Measurements from ENCODE around the gene NKTR. TPM values are rescaled to one million over a fixed set of nuclear protein-coding genes. Genes with fewer than 3 reads are reported as not detected.
"Not testable (repeated sequence)": the region's sequence is repeated elsewhere in the genome, so short reads cannot be mapped to it uniquely, and the experiment has no call there.

The NKTR gene
- total RNA-seq, 4 donors from 2014 or later, result 47.7 to 328 (median 66.8) TPM

DNA sequence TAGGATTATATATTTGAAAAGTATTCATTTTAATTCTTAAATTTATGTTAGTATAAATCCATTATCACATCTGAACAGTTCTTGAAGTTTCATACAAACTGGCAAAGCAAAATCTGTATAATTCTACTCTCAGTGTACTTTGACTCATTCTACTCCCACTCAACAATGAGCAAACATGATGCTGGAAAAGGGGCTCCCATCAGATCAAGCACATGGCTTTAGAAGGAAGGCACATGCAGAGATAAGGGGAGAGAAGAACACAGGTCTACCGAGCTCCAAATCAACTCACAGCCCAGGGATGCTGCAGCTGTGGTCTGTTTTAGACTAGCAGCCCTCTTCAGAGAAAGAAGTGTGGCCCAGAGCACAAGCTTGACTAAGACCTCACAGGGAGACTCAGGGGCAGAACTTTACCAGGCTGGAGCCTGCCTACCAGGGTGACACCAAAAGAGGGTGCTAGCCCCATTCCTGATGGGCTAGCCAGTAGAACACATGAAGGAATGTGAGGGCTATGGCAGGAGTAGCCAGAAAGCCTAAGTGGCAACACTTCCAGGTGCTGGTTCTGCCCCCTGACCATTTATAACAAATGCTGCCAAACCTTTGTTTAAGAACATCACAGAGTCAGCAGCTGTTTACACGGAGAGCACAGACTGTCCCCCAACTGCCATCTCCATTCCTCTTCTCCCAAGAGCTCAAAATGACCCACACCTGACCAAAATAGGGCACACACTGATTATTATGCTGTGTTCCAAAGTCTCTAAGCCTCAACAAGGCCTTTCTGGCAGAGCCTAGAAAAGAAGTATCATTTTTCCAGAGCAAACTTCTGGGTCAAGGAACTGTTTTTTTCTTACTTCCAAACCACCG is 38.2 kb upstream of the NKTR start:
- WGBS, result 79% methylated on average over 3 of the region's 3 CpGs
- DNase-seq (ENCODE audit: low spot score in 2 of 2), result no peak
- Histone ChIP-seq H3K36me3 (peaks cover 82% of the 10 kb centered on the region), H3K9me3 (no peaks in the 10 kb centered on the region), H3K4me3 (no peak overlapping the region), H3K27ac (no peak overlapping the region), H3K27me3 (no peaks in the 10 kb centered on the region), H3K4me1 (no peaks in the 10 kb centered on the region)
- TF ChIP-seq, protein P1, sequence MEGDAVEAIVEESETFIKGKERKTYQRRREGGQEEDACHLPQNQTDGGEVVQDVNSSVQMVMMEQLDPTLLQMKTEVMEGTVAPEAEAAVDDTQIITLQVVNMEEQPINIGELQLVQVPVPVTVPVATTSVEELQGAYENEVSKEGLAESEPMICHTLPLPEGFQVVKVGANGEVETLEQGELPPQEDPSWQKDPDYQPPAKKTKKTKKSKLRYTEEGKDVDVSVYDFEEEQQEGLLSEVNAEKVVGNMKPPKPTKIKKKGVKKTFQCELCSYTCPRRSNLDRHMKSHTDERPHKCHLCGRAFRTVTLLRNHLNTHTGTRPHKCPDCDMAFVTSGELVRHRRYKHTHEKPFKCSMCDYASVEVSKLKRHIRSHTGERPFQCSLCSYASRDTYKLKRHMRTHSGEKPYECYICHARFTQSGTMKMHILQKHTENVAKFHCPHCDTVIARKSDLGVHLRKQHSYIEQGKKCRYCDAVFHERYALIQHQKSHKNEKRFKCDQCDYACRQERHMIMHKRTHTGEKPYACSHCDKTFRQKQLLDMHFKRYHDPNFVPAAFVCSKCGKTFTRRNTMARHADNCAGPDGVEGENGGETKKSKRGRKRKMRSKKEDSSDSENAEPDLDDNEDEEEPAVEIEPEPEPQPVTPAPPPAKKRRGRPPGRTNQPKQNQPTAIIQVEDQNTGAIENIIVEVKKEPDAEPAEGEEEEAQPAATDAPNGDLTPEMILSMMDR (IDR thresholded peaks at IDR 0.05), result no peak
- TF ChIP-seq POLR2A (IDR thresholded peaks at IDR 0.05), result no peak

DNA sequence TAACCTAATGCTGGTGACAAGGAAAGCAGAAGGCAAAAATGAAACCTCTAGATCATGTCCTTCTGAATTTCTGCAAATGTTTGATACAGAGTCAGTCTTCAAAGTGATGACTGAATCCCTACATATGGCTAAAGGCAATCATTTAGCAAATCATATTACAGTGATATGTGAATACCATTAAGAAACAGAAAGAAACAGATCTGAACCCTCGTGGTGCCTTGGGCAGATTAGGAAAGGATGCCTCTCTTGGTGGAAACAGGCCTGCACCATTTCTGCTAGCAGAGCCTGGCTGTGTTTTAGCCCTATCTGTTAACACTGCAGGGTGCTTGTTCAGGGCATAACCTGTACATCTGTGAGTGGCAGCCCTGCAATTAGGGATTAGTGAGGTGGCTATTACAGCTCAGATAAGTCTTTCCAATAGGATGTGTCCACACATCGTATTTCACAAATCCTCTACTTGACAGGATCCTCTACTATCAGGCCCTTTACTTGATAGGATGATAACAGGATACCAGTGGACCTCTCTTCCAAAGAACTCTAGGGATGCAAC is 30.8 kb upstream of the NKTR start:
- Histone ChIP-seq H3K36me3 (peaks cover 43% of the 10 kb centered on the region), H3K4me1 (no peaks in the 10 kb centered on the region), H3K4me3 (no peak overlapping the region), H3K27ac (no peak overlapping the region), H3K9me3 (no peaks in the 10 kb centered on the region), H3K27me3 (no peaks in the 10 kb centered on the region)
- no peak for DNase-seq (ENCODE audit: low spot score in 2 of 2)
- WGBS, result 79% methylated on average over 2 of the region's 2 CpGs
- TF ChIP-seq POLR2A (IDR thresholded peaks at IDR 0.05), result no peak
- TF ChIP-seq POLR2AphosphoS5 (IDR thresholded peaks at IDR 0.05), result no peak
- TF ChIP-seq, protein P1 (IDR thresholded peaks at IDR 0.05), result no peak
- TF ChIP-seq EP300 (IDR thresholded peaks at IDR 0.05), result no peak

DNA sequence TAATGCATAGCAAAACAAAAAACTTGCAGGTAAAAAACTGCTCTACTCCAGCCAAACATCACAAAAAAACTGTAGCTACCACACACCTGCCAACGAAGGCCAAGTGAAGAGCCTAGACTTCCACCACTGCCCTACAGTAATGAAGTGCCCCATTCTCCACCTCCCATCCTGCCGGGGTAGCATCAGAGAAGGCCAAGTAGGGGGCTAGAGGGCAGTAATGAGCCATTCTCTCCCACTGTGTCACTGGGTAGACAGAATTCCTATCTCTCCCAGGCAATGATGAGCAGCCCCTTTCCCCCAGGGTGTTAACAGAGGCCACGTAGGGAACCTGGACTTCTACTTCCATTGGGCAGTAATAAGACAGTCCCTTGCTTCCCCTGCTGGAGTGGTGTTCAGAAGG is 28.2 kb upstream of the NKTR start:
- Histone ChIP-seq H3K27ac (no peak overlapping the region), H3K27me3 (no peaks in the 10 kb centered on the region), H3K4me1 (no peaks in the 10 kb centered on the region), H3K36me3 (peaks cover 25% of the 10 kb centered on the region), H3K9me3 (peaks cover 3% of the 10 kb centered on the region), H3K4me3 (no peak overlapping the region)
- DNase-seq (ENCODE audit: low spot score in 2 of 2), result no peak
- WGBS, result 67% methylated on average over 3 of the region's 3 CpGs
- TF ChIP-seq POLR2A (IDR thresholded peaks at IDR 0.05) (no peak), POLR2AphosphoS5 (IDR thresholded peaks at IDR 0.05) (no peak)
- TF ChIP-seq, protein P1 (IDR thresholded peaks at IDR 0.05), result no peak

DNA sequence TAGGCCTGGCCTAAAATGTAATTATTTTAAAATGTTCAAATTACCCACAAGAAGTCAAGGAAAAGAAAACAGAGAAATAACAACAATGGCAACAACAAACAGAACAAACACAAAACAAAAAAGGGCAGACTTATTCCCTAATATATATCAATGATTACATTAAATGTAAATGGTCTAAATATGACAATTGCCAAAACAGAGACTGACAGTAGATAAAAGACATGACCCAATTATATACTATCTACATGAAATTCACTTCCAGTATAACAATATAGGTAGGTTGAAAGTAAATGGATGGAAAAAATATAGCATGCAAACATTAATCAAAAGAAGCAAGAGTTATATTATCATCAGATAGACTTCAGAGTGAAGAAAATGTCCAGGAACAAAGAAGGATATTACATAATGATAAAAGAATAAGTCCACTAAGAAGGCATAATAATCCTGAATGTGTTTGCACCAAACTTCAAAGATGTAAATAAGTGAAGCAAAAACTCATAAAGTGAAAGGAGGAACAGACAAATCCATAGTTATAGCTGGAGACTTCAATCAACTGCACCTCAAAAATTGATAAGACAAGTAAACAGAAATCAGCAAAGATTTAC is 25.2 kb upstream of the NKTR start:
- peaks cover 12% of the 10 kb centered on the region for H3K36me3 ChIP-seq
- peaks cover 4% of the 10 kb centered on the region for H3K4me1 ChIP-seq
- H3K27ac ChIP-seq, result no peak overlapping the region
- TF ChIP-seq EP300 (IDR thresholded peaks at IDR 0.05) (no peak), POLR2AphosphoS5 (IDR thresholded peaks at IDR 0.05) (no peak), POLR2A (IDR thresholded peaks at IDR 0.05) (no peak)
- TF ChIP-seq, protein P1 (IDR thresholded peaks at IDR 0.05), result no peak
- H3K27me3 ChIP-seq, result no peaks in the 10 kb centered on the region
- no peak overlapping the region for H3K4me3 ChIP-seq
- no peak for DNase-seq (ENCODE audit: low spot score in 2 of 2)
- peaks cover 3% of the 10 kb centered on the region for H3K9me3 ChIP-seq

DNA sequence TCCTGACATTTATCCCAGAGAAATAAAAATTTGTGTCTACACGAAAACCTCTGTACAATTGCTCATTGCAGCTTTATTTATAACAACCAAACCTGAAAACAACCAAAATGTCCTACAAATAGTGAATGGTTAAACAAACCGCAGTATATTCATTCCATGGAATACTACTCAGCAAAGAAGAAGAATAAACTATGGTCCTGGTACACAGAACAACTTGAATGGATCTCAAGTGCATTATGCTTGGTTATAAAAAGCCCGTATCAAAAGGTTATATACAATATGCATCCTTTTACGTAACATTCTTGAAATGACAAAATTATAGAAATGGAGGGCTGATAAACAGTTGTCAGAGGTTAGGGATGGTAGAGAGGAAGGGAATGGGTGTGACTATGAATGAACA is 22.4 kb upstream of the NKTR start:
- no peak overlapping the region for H3K27ac ChIP-seq
- no peak for DNase-seq (ENCODE audit: low spot score in 2 of 2)
- H3K27me3 ChIP-seq, result no peaks in the 10 kb centered on the region
- TF ChIP-seq POLR2AphosphoS5 (IDR thresholded peaks at IDR 0.05), result no peak
- peaks cover 12% of the 10 kb centered on the region for H3K36me3 ChIP-seq
- no peak overlapping the region for H3K4me3 ChIP-seq
- peaks cover 3% of the 10 kb centered on the region for H3K9me3 ChIP-seq
- 97% methylated on average over 4 of the region's 4 CpGs for WGBS
- peaks cover 22% of the 10 kb centered on the region for H3K4me1 ChIP-seq

DNA sequence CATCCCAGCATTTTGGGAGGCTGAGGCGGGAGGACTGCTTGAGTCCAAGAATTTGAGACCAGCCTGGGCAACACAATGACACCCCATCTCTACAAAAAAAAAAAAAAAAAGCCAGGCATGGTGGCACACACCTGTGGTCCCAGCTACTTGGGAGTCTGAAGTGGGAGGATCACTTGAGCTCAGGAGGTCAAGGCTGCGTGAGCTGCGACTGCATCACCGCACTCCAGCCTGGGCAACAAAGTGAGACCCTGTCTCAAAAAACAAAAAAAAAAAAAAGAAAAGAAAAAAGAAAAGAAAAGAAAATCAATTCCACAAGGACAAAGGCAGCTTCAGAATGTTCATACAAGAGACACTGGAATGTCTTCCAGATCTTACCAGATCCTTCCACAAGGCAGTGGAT is 21.1 kb upstream of the NKTR start:
- not testable (repeated sequence) for H3K27ac ChIP-seq; H3K36me3 ChIP-seq; H3K9me3 ChIP-seq; H3K27me3 ChIP-seq; H3K4me3 ChIP-seq; DNase-seq (ENCODE audit: low spot score in 2 of 2)
- WGBS, result 92% methylated on average over 4 of the region's 4 CpGs
- H3K4me1 ChIP-seq, result peaks cover 22% of the 10 kb centered on the region

Measured in suprapubic skin (tissue), 4 donors.